Neural progenitor cell (in vitro differentiated cells): ENCODE results near the gene BEND3. TPM values are rescaled to one million over a fixed set of nuclear protein-coding genes. Genes with fewer than 3 reads are reported as not detected.
"Not testable (repeated sequence)": the region's sequence is repeated elsewhere in the genome, so short reads cannot be mapped to it uniquely, and the experiment has no call there.

ENCODE experiments used
- DNase-seq: peaks from one replicate; pipeline ENCODE4 v3.0.0-alpha.2; 2016; ENCODE audit warnings: low spot score
- H2AFZ ChIP-seq: fragments of 200-600 bp; sonication (generic); replicated peaks from 2 replicates; pipeline ENCODE4 v1.6.1; 2016; ENCODE audit warnings: antibody characterized with exemption
- H3F3A ChIP-seq: fragments of 200-600 bp; sonication (generic); 2 replicates; pipeline ENCODE4 v1.6.1; 2016; ENCODE audit warnings: antibody characterized with exemption, low read depth
- H3K27ac ChIP-seq: fragments of 200-600 bp; sonication (generic); 2 replicates; pipeline ENCODE4 v1.5.1; 2016; ENCODE audit warnings: mild to moderate bottlenecking
- H3K27me3 ChIP-seq: fragments of 200-600 bp; sonication (generic); 2 replicates; pipeline ENCODE4 v1.6.1; 2016; ENCODE audit warnings: mild to moderate bottlenecking, moderate library complexity
- H3K36me3 ChIP-seq: fragments of 200-600 bp; sonication (generic); 2 replicates; pipeline ENCODE4 v1.5.1; 2016
- H3K4me1 ChIP-seq: fragments of 200-600 bp; sonication (generic); 2 replicates; pipeline ENCODE4 v1.6.1; 2016; ENCODE audit warnings: mixed run types
- H3K4me2 ChIP-seq: fragments of 200-600 bp; sonication (generic); 2 replicates; pipeline ENCODE4 v1.6.1; 2016
- H3K4me3 ChIP-seq: fragments of 200-600 bp; sonication (generic); 2 replicates; pipeline ENCODE4 v1.5.1; 2016
- H3K79me2 ChIP-seq: fragments of 200-600 bp; sonication (generic); 2 replicates; pipeline ENCODE4 v1.6.1; 2016; ENCODE audit warnings: low read depth
- H3K9ac ChIP-seq: fragments of 200-600 bp; sonication (generic); 2 replicates; pipeline ENCODE4 v1.6.1; 2016
- H3K9me3 ChIP-seq: fragments of 200-600 bp; sonication (generic); 2 replicates; pipeline ENCODE4 v1.5.1; 2016; ENCODE audit warnings: low read depth
- H4K20me1 ChIP-seq: fragments of 200-600 bp; sonication (generic); 2 replicates; pipeline ENCODE4 v1.6.1; 2016; ENCODE audit warnings: low read depth
- H3K27ac Mint-ChIP-seq: 3 replicates; pipeline ENCODE4 v1.8.0; 2021; ENCODE audit warnings: mixed read lengths
- H3K27me3 Mint-ChIP-seq: 2 replicates; pipeline ENCODE4 v1.8.0; 2022; ENCODE audit warnings: low read depth, mild to moderate bottlenecking, inconsistent platforms, moderate library complexity, mixed read lengths; ENCODE audit not compliant: insufficient read depth
- H3K36me3 Mint-ChIP-seq: 3 replicates; pipeline ENCODE4 v1.8.0; 2021; ENCODE audit warnings: mixed read lengths
- H3K4me1 Mint-ChIP-seq: 3 replicates; pipeline ENCODE4 v1.8.0; 2021; ENCODE audit warnings: mixed read lengths
- H3K4me3 Mint-ChIP-seq: 3 replicates; pipeline ENCODE4 v1.8.0; 2021; ENCODE audit warnings: mild to moderate bottlenecking, moderate library complexity, mixed read lengths
- H3K9me3 Mint-ChIP-seq: 3 replicates; pipeline ENCODE4 v1.8.0; 2020; ENCODE audit warnings: mixed read lengths
- EZH2 ChIP-seq: fragments of 200-600 bp; sonication (generic); IDR thresholded peaks from 2 replicates; pipeline ENCODE4 v1.6.1; 2017; ENCODE audit warnings: antibody characterized with exemption, mild to moderate bottlenecking, moderate library complexity
- EZH2phosphoT487 ChIP-seq: fragments of 200-600 bp; sonication (generic); IDR thresholded peaks from 2 replicates; pipeline ENCODE4 v1.6.1; 2017; ENCODE audit warnings: antibody characterized with exemption
- total RNA-seq: library from RNA; depleted of rRNA; stranded (reverse); fragments of >200 nt; gene quantifications from 2 replicates; pipeline ENCODE4 v1.2.3, GENCODE V29; 2015; ENCODE audit warnings: low replicate concordance
- TF ChIP-seq, protein P1 (sequence below): fragments of 200-600 bp; sonication (generic); IDR thresholded peaks from 2 replicates; pipeline ENCODE4 v1.5.1; 2017; ENCODE audit warnings: antibody characterized with exemption, mild to moderate bottlenecking

Gene BEND3
- total RNA-seq, 1 donor from 2014 or later, result 9.2 TPM

DNA sequence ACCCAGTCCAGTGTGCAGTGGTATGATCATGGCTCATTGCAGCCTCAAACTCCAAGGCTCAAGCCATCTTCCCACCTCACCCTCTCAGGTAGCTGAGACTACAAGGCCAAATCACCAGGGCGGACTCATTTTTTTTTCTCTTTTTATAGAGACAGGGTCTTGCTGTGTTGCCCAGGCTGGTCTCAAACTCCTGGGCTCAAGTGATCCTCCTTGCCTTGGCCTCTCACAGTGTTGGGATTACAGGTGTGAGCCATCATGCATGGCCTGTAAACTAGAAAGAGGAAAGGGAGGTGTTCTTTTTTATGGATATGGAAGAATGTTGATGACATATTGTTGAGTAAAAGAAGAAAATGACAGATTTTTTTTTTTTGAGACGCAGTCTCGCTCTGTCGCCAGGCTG is 5.1 kb upstream of the BEND3 start:
- no peak overlapping the region for H3K9ac ChIP-seq
- H3K4me1 Mint-ChIP-seq, result peaks cover 35% of the 10 kb centered on the region
- H3K27me3 ChIP-seq, result no peaks in the 10 kb centered on the region
- no peak for DNase-seq
- H3K27ac ChIP-seq, result no peak overlapping the region
- H3K4me3 ChIP-seq, result no peak overlapping the region
- H3K4me1 ChIP-seq, result peaks cover 18% of the 10 kb centered on the region
- H3K4me2 ChIP-seq, result no peak overlapping the region
- H3K27ac Mint-ChIP-seq, result no peak overlapping the region
- H4K20me1 ChIP-seq, result no peaks in the 10 kb centered on the region
- no peaks in the 10 kb centered on the region for H3K9me3 ChIP-seq
- no peak overlapping the region for H2AFZ ChIP-seq
- no peaks in the 10 kb centered on the region for H3K9me3 Mint-ChIP-seq
- H3K27me3 Mint-ChIP-seq, result peaks cover 6% of the 10 kb centered on the region
- H3F3A ChIP-seq, result peaks cover 37% of the 10 kb centered on the region
- H3K4me3 Mint-ChIP-seq, result no peak overlapping the region
- no peaks in the 10 kb centered on the region for H3K79me2 ChIP-seq
- TF ChIP-seq EZH2phosphoT487, result no peak
- no peak for TF ChIP-seq EZH2
- TF ChIP-seq, protein P1, sequence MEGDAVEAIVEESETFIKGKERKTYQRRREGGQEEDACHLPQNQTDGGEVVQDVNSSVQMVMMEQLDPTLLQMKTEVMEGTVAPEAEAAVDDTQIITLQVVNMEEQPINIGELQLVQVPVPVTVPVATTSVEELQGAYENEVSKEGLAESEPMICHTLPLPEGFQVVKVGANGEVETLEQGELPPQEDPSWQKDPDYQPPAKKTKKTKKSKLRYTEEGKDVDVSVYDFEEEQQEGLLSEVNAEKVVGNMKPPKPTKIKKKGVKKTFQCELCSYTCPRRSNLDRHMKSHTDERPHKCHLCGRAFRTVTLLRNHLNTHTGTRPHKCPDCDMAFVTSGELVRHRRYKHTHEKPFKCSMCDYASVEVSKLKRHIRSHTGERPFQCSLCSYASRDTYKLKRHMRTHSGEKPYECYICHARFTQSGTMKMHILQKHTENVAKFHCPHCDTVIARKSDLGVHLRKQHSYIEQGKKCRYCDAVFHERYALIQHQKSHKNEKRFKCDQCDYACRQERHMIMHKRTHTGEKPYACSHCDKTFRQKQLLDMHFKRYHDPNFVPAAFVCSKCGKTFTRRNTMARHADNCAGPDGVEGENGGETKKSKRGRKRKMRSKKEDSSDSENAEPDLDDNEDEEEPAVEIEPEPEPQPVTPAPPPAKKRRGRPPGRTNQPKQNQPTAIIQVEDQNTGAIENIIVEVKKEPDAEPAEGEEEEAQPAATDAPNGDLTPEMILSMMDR, result no peak
- H3K36me3 ChIP-seq, result no peaks in the 10 kb centered on the region
- no peaks in the 10 kb centered on the region for H3K36me3 Mint-ChIP-seq

- no peak overlapping the region for H3K9ac ChIP-seq
- H3K36me3 Mint-ChIP-seq, result no peaks in the 10 kb centered on the region
- no peaks in the 10 kb centered on the region for H3K9me3 ChIP-seq
- no peaks in the 10 kb centered on the region for H3K9me3 Mint-ChIP-seq
- H3K4me3 Mint-ChIP-seq, result no peak overlapping the region
- H3K27ac Mint-ChIP-seq, result no peak overlapping the region
- H3K4me2 ChIP-seq, result no peak overlapping the region
- H3K4me1 ChIP-seq, result peaks cover 10% of the 10 kb centered on the region
- H3K27me3 ChIP-seq, result no peaks in the 10 kb centered on the region
- no peak overlapping the region for H3K4me3 ChIP-seq
- H3K4me1 Mint-ChIP-seq, result peaks cover 23% of the 10 kb centered on the region
- H3K27me3 Mint-ChIP-seq, result peaks cover 5% of the 10 kb centered on the region
- peaks cover 2% of the 10 kb centered on the region for H3K79me2 ChIP-seq
- H3K36me3 ChIP-seq, result no peaks in the 10 kb centered on the region
- no peak for TF ChIP-seq EZH2phosphoT487
- no peak for TF ChIP-seq EZH2
- no peaks in the 10 kb centered on the region for H4K20me1 ChIP-seq
- H3F3A ChIP-seq, result peaks cover 32% of the 10 kb centered on the region
- DNase-seq, result no peak
- peak overlapping the region; percentile 46 for H2AFZ ChIP-seq
- no peak overlapping the region for H3K27ac ChIP-seq
Measured at GRCh38 chr6:107118976-107119375, 3.7 kb upstream of the BEND3 start.

GRCh38 chr6:107118540-107118939 is 3.2 kb upstream of the BEND3 start:
- H3K4me3 ChIP-seq, H3K9me3 ChIP-seq, H3K9ac ChIP-seq, H3K9me3 Mint-ChIP-seq, H3K4me2 ChIP-seq, H3K27ac Mint-ChIP-seq, H3K79me2 ChIP-seq, H3K27me3 Mint-ChIP-seq, H3K36me3 Mint-ChIP-seq, H2AFZ ChIP-seq, H3K4me3 Mint-ChIP-seq, H4K20me1 ChIP-seq, H3K36me3 ChIP-seq, H3K27me3 ChIP-seq, DNase-seq, H3K27ac ChIP-seq: not testable (repeated sequence)
- Histone ChIP-seq H3F3A (peaks cover 36% of the 10 kb centered on the region), H3K4me1 (peaks cover 15% of the 10 kb centered on the region)
- peaks cover 26% of the 10 kb centered on the region for H3K4me1 Mint-ChIP-seq

DNA sequence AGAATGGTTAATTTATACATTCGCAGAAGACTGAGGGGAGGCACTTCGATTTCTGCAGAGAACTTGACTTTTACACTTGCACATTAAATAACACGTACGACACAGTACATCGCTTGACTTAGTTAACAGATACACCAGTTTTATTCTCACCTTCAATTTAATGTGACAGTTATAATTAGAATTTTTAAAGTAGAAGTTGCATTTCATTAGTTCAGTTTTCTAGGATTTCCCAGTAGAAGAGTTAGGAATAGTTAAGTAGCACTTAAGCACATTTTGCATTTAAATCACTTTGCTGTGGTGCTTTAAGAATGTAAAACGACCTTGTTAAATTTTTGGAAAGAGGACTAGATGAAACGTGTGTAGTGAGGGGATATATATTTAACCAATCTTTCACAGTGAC is 1.6 kb upstream of the BEND3 start:
- Histone ChIP-seq H3K27me3 (no peaks in the 10 kb centered on the region), H3K4me2 (peak overlapping the region; percentile 80), H3K79me2 (peaks cover 22% of the 10 kb centered on the region), H3K9ac (no peak overlapping the region), H3K4me1 (peaks cover 16% of the 10 kb centered on the region), H3K4me3 (peak overlapping the region; percentile 87), H3K9me3 (no peaks in the 10 kb centered on the region), H4K20me1 (no peaks in the 10 kb centered on the region), H2AFZ (peak overlapping the region; percentile 88), H3K36me3 (no peaks in the 10 kb centered on the region), H3F3A (peaks cover 39% of the 10 kb centered on the region), H3K27ac (no peak overlapping the region)
- no peaks in the 10 kb centered on the region for H3K9me3 Mint-ChIP-seq
- peaks cover 7% of the 10 kb centered on the region for H3K36me3 Mint-ChIP-seq
- peak overlapping the region; percentile 96 for H3K4me3 Mint-ChIP-seq
- H3K4me1 Mint-ChIP-seq, result peaks cover 31% of the 10 kb centered on the region
- DNase-seq, result no peak
- peak overlapping the region; percentile 99 for H3K27ac Mint-ChIP-seq
- TF ChIP-seq EZH2phosphoT487 (no peak), EZH2 (no peak)
- TF ChIP-seq, protein P1, result no peak
- peaks cover 7% of the 10 kb centered on the region for H3K27me3 Mint-ChIP-seq
